Testis (tissue), 3 donors: ENCODE results near the gene LY6G5B. TPM values are rescaled to one million over a fixed set of nuclear protein-coding genes. Genes with fewer than 3 reads are reported as not detected.

Source experiments
- DNase-seq: peaks from one replicate; pipeline ENCODE4 v3.0.0-alpha.2; 2019
- H3K27ac ChIP-seq, 2 donors: fragments of 200-600 bp; sonication (generic); one replicate each; pipeline ENCODE4 v1.5.1; 2019
- H3K27me3 ChIP-seq: fragments of 200-600 bp; sonication (generic); one replicate; pipeline ENCODE4 v1.5.1; 2019
- H3K36me3 ChIP-seq: fragments of 200-600 bp; sonication (generic); one replicate; pipeline ENCODE4 v1.5.1; 2017; ENCODE audit warnings: low read depth; ENCODE audit errors: missing control alignments
- H3K4me1 ChIP-seq: fragments of 200-600 bp; sonication (generic); one replicate; pipeline ENCODE4 v1.5.1; 2019
- H3K4me3 ChIP-seq, 2 donors: fragments of 200-600 bp; sonication (generic); one replicate each; pipeline ENCODE4 v1.5.1; 2017 to 2019
- H3K9me3 ChIP-seq: fragments of 200-600 bp; sonication (generic); one replicate; pipeline ENCODE4 v1.5.1; 2017
- CTCF ChIP-seq, 3 experiments: fragments of 450-650 bp in 2 of 3; fragments of 200-600 bp in 1 of 3; sonication (generic) in 1 of 3; IDR thresholded peaks; one replicate each; pipeline ENCODE4 v1.5.1; 2016 to 2019; ENCODE audit warnings: antibody characterized with exemption in 3 of 3, mild to moderate bottlenecking in 2 of 3, moderate library complexity in 1 of 3
- POLR2A ChIP-seq: fragments of 450-650 bp; IDR thresholded peaks from one replicate; pipeline ENCODE4 v1.6.1; 2017; ENCODE audit warnings: antibody characterized with exemption, mild to moderate bottlenecking, moderate library complexity
- WGBS, 2 donors: methylation state at CpG; one replicate each; pipeline ENCODE4 v1.1.5; 2018; 5-methylcytosine and 5-hydroxymethylcytosine counted together
- intact Hi-C: fragments of 100-400 bp; cut with DNase I; formaldehyde crosslinking; loops from one replicate; pipeline ENCODE4 v1.15.1; 2023; ENCODE audit warnings: low total_unique reads
- polyA plus RNA-seq: library from polyadenylated mRNA; stranded (reverse); fragments of 350-450 nt; fragmentation: Illumina TruSeq; extraction: RNeasy Lipid Tissue Mini Kit (QIAGEN cat#74804); gene quantifications from one replicate; pipeline ENCODE4 v1.2.3, GENCODE V29; 2014; ENCODE audit warnings: low read depth, low replicate concordance; ENCODE audit not compliant: insufficient read depth
- total RNA-seq, 2 donors: library from RNA; depleted of rRNA; stranded (reverse); fragments of >200 nt; gene quantifications; one replicate each; pipeline ENCODE4 v1.2.3, GENCODE V29; 2016

LY6G5B gene
- total and polyA plus RNA-seq, 3 donors from 2014 or later, result 14.0 to 16.3 (median 15.9) TPM

GRCh38 chr6:31676904-31677303, 7.1 kb downstream of the LY6G5B start:
- 80 to 81% methylated on average over 6 of the region's 6 CpGs for WGBS, 2 donors
- Histone ChIP-seq H3K36me3 (no peaks in the 10 kb centered on the region), H3K27me3 (no peaks in the 10 kb centered on the region), H3K4me3 (no peak overlapping the region), H3K4me1 (peaks cover 11% of the 10 kb centered on the region), H3K9me3 (no peaks in the 10 kb centered on the region), H3K27ac (no peak overlapping the region)
- TF ChIP-seq CTCF (IDR thresholded peaks at IDR 0.05) (no peak), POLR2A (no peak)
- intact Hi-C loops, result no loop called here
- DNase-seq, result no peak

GRCh38 chr6:31677955-31678354, 8.2 kb downstream of the LY6G5B start:
- Histone ChIP-seq H3K4me3 (no peak overlapping the region), H3K36me3 (no peaks in the 10 kb centered on the region), H3K27me3 (no peaks in the 10 kb centered on the region), H3K9me3 (no peaks in the 10 kb centered on the region), H3K4me1 (peaks cover 12% of the 10 kb centered on the region), H3K27ac (no peak overlapping the region)
- WGBS, 2 donors, result 70 to 79% methylated on average over 8 of the region's 8 CpGs
- TF ChIP-seq CTCF (IDR thresholded peaks at IDR 0.05) (no peak), POLR2A (no peak)
- no peak for DNase-seq
- intact Hi-C loops, result no loop called here

- Histone ChIP-seq H3K27ac (peak within 1 kb of the TSS in 1 of 2 donors; percentile 61), H3K4me1 (peaks cover 12% of the 10 kb centered on the region), H3K36me3 (no peaks in the 10 kb centered on the region), H3K4me3 (peak within 1 kb of the TSS; percentile 47 to 62), H3K9me3 (no peaks in the 10 kb centered on the region), H3K27me3 (no peaks in the 10 kb centered on the region)
- TF ChIP-seq POLR2A, result no peak
- peak; percentile 47 to 59 (median 58) for TF ChIP-seq CTCF (IDR thresholded peaks at IDR 0.05)
- peak; percentile 90 for DNase-seq
- WGBS, 2 donors, result 10 to 11% methylated on average over 17 of the region's 17 CpGs
- intact Hi-C loops, result loop anchor here (5.0 kb wide), 1 partner anchor 152 kb away; no protein-coding TSS in a partner anchor
Measured at GRCh38 chr6:31680226-31681134, 10.7 kb downstream of the LY6G5B start, which contains the start of gene LY6G5C. Gene LY6G5C (minus strand): TSS chr6:31681067. CDS start chr6:31680373, 694 bp downstream.

GRCh38 chr6:31681135-31681671, 11.4 kb downstream of the LY6G5B start:
- 0 to 1% methylated on average over 14 to 40 of the region's 40 CpGs for WGBS, 2 donors
- DNase-seq, result peak; percentile 43
- Histone ChIP-seq H3K27me3 (no peaks in the 10 kb centered on the region), H3K36me3 (no peaks in the 10 kb centered on the region), H3K27ac (peak overlapping the region in 1 of 2 donors; percentile 61), H3K4me1 (peaks cover 12% of the 10 kb centered on the region), H3K4me3 (peak overlapping the region; percentile 47 to 62), H3K9me3 (no peaks in the 10 kb centered on the region)
- TF ChIP-seq CTCF (IDR thresholded peaks at IDR 0.05) (no peak), POLR2A (no peak)
- intact Hi-C loops, result loop anchor here (5.0 kb wide), 1 partner anchor 151 kb away; no protein-coding TSS in a partner anchor
